HepG2 (cell line): ENCODE measurements around the gene NCOA1. TPM values are rescaled to one million over a fixed set of nuclear protein-coding genes. Genes with fewer than 3 reads are reported as not detected.

Source experiments
- ATAC-seq: fragments of 200-7000 bp; cut with Tn5 transposase; 3 replicates; pipeline ENCODE4 v1.9.1; 2020; ENCODE audit warnings: mild to moderate bottlenecking, moderate library complexity
- BruUV-seq: library from RNA; stranded (reverse); fragments of 400-500 nt; replicated peaks from 2 replicates; lab custom pipeline; 2021; lab: Mats Ljungman, UMichigan
- CTCF ChIA-PET: fragments of 300-600 bp; formaldehyde crosslinking; extraction: SDS; loops from one replicate; lab custom pipeline; 2021; ENCODE audit warnings: low total read pairs, inconsistent platforms, low intra/inter-chr PET ratio; lab: Yijun Ruan, JAX
- POLR2A ChIA-PET: fragments of 350-600 bp; sonication (Branson Sonifier 250); formaldehyde crosslinking; loops from one replicate; lab custom pipeline; 2020; ENCODE audit warnings: antibody characterized with exemption, inconsistent platforms; lab: Yijun Ruan, JAX
- DNase-seq: peaks from one replicate; pipeline ENCODE4 v3.0.0-alpha.2; 2015; ENCODE audit warnings: low spot score
- FAIRE-seq: peaks from 3 replicates; lab custom pipeline; 2011; peaks lifted over from hg19 to GRCh38; lab: Jason Lieb, UNC
- H2AFZ ChIP-seq: one replicate; pipeline ENCODE4 v1.6.1; 2011; ENCODE audit warnings: low read length, inconsistent platforms
- H3K27ac ChIP-seq: fragments of 300-600 bp; 3 replicates; pipeline ENCODE4 v1.8.0; 2011; ENCODE audit warnings: mixed run types, mild to moderate bottlenecking, mixed read lengths, low read length, inconsistent platforms; ENCODE audit not compliant: insufficient read depth; ENCODE audit errors: extremely low read length
- H3K27me3 ChIP-seq, 2 experiments: fragments of 200-600 bp in 1 of 2; 2 replicates in 1 of 2; 3 replicates in 1 of 2; pipeline versions ENCODE4 v1.6.0 to v1.8.0; 2011; ENCODE audit warnings: low read length in 2 of 2, mild to moderate bottlenecking in 2 of 2, moderate library complexity in 2 of 2, inconsistent platforms in 1 of 2; ENCODE audit not compliant: insufficient read depth in 2 of 2, control insufficient read depth in 1 of 2
- H3K36me3 ChIP-seq, 2 experiments: fragments of 200-600 bp in 1 of 2; replicated peaks in 1 of 2; 2 replicates in 1 of 2; 3 replicates in 1 of 2; pipeline versions ENCODE4 v1.5.1 to v1.8.0; 2011; ENCODE audit warnings: low read length in 2 of 2, inconsistent platforms in 1 of 2; ENCODE audit not compliant: insufficient read depth in 2 of 2, control insufficient read depth in 1 of 2
- H3K4me1 ChIP-seq: 2 replicates; pipeline ENCODE4 v1.5.1; 2012; ENCODE audit warnings: low read length, inconsistent platforms; ENCODE audit not compliant: insufficient read depth
- H3K4me2 ChIP-seq: 2 replicates; pipeline ENCODE4 v1.6.0; 2011; ENCODE audit warnings: low read depth, low read length, inconsistent platforms
- H3K4me3 ChIP-seq, 3 experiments: fragments of 200-600 bp in 1 of 3; sonication (generic), shearing (Covaris generic) in 1 of 3; replicated peaks in 1 of 3; 2 replicates each; pipeline ENCODE4 v1.5.1; 2011 to 2016; ENCODE audit warnings: low read length in 3 of 3, inconsistent platforms in 2 of 3, low read depth in 2 of 3, mild to moderate bottlenecking in 2 of 3, control low read depth in 1 of 3, mixed read lengths in 1 of 3; ENCODE audit not compliant: insufficient read depth in 1 of 3
- H3K79me2 ChIP-seq: one replicate; pipeline ENCODE4 v1.6.1; 2011; ENCODE audit warnings: low read length, inconsistent platforms; ENCODE audit not compliant: insufficient read depth
- H3K9ac ChIP-seq: 2 replicates; pipeline ENCODE4 v1.6.0; 2011; ENCODE audit warnings: mild to moderate bottlenecking, low read depth, low read length, inconsistent platforms; ENCODE audit not compliant: insufficient read depth
- H3K9me3 ChIP-seq: 2 replicates; pipeline ENCODE4 v1.5.1; 2012; ENCODE audit warnings: mild to moderate bottlenecking, low read length
- H4K20me1 ChIP-seq: 2 replicates; pipeline ENCODE4 v1.6.0; 2011; ENCODE audit warnings: inconsistent platforms, mild to moderate bottlenecking, low read length, moderate library complexity; ENCODE audit not compliant: insufficient read depth
- GLI4 ChIP-seq: sonication (generic); formaldehyde crosslinking; IDR thresholded peaks from 2 replicates; pipeline ENCODE4 v1.5.1; 2020; ENCODE audit warnings: missing genetic modification reagents, mild to moderate bottlenecking, moderate library complexity, borderline replicate concordance
- HINFP ChIP-seq: sonication (generic); formaldehyde crosslinking; IDR thresholded peaks from 2 replicates; pipeline ENCODE4 v1.4.0; 2020; ENCODE audit warnings: low read depth, mild to moderate bottlenecking, missing genetic modification reagents
- KLF16 ChIP-seq, 2 experiments: sonication (generic) in 1 of 2; formaldehyde crosslinking in 1 of 2; IDR thresholded peaks; 2 replicates each; pipeline versions ENCODE4 v1.6.1 to v1.8.0; 2016 to 2023; ENCODE audit warnings: missing genetic modification reagents in 2 of 2, missing compliant biosample characterization in 1 of 2
- PATZ1 ChIP-seq: sonication (generic); formaldehyde crosslinking; IDR thresholded peaks from 2 replicates; pipeline ENCODE4 v1.4.0; 2020; ENCODE audit warnings: missing genetic modification reagents
- SP1 ChIP-seq, 2 experiments: fragments of 450-650 bp in 1 of 2; sonication (generic) in 1 of 2; formaldehyde crosslinking in 1 of 2; IDR thresholded peaks; 2 replicates each; pipeline versions ENCODE4 v1.4.0 to v1.6.1; 2016 to 2020; ENCODE audit warnings: missing genetic modification reagents in 1 of 2
- STAT6 ChIP-seq: sonication (generic); formaldehyde crosslinking; IDR thresholded peaks from 2 replicates; pipeline ENCODE4 v1.4.0; 2020; ENCODE audit warnings: missing genetic modification reagents, mild to moderate bottlenecking, borderline replicate concordance
- THAP8 ChIP-seq: sonication (generic); formaldehyde crosslinking; IDR thresholded peaks from 2 replicates; pipeline ENCODE4 v1.5.1; 2020; ENCODE audit warnings: missing genetic modification reagents, mild to moderate bottlenecking, borderline replicate concordance
- ZBTB33 ChIP-seq: sonication (generic); formaldehyde crosslinking; IDR thresholded peaks from 2 replicates; pipeline ENCODE4 v1.4.0; 2020; ENCODE audit warnings: missing genetic modification reagents
- ZBTB7A ChIP-seq: sonication (generic); formaldehyde crosslinking; IDR thresholded peaks from 2 replicates; pipeline ENCODE4 v1.8.0; 2022; ENCODE audit warnings: mild to moderate bottlenecking, missing genetic modification reagents
- ZNF367 ChIP-seq: sonication (generic); formaldehyde crosslinking; IDR thresholded peaks from 2 replicates; pipeline ENCODE4 v1.4.0; 2020; ENCODE audit warnings: missing genetic modification reagents, borderline replicate concordance
- ZNF430 ChIP-seq: sonication (generic); formaldehyde crosslinking; IDR thresholded peaks from 2 replicates; pipeline ENCODE4 v1.9.0; 2021; ENCODE audit warnings: mild to moderate bottlenecking, missing genetic modification reagents
- ZNF570 ChIP-seq: sonication (generic); formaldehyde crosslinking; IDR thresholded peaks from 2 replicates; pipeline ENCODE4 v1.4.0; 2020; ENCODE audit warnings: mild to moderate bottlenecking, missing genetic modification reagents, borderline replicate concordance
- WGBS: methylation state at CpG from one replicate; pipeline ENCODE4 v1.1.6; 2017; ENCODE audit warnings: low lambda C conversion rate; 5-methylcytosine and 5-hydroxymethylcytosine counted together
- in situ Hi-C: cut with HindIII; loops from 2 replicates; pipeline ENCODE4 v1.10.0; 2017; ENCODE audit warnings: low pct_unique_long_range_greater_than_20kb; ENCODE audit not compliant: extremely low pct_ligation_motif_present
- intact Hi-C: fragments of 100-400 bp; cut with micrococcal nuclease; formaldehyde crosslinking; loops from one replicate; pipeline ENCODE4 v1.10.0; 2022; ENCODE audit not compliant: unreplicated experiment
- polyA plus RNA-seq, 8 experiments: library from polyadenylated mRNA; depleted of rRNA in 3 of 8; stranded (reverse) in 7 of 8; unstranded in 1 of 8; fragments of >200 nt; fragmentation: Illumina TruSeq in 4 of 8; extraction: Trizol in 4 of 8; gene quantifications; 2 replicates each; pipeline versions ENCODE4 v1.2.1 to v1.2.3, GENCODE V29; 2011 to 2016; ENCODE audit warnings: low read depth in 4 of 8, missing spikeins in 1 of 8, mixed read lengths in 1 of 8; ENCODE audit not compliant: insufficient read depth in 1 of 8
- total RNA-seq, 5 experiments: library from RNA; depleted of rRNA; stranded (reverse); fragments of >200 nt; fragmentation: Illumina TruSeq; extraction: Trizol; gene quantifications; 2 replicates each; pipeline ENCODE4 v1.2.3, GENCODE V29; 2016; ENCODE audit warnings: low read depth in 1 of 5

NCOA1 gene
- total and polyA plus RNA-seq, 2 of the 13 experiments (the other 11 are each of a cell fraction or from before 2014, with no cell fraction given): 10.0 to 10.4 TPM

GRCh38 chr2:24576617-24577016 lies 85.6 kb downstream of the NCOA1 start (continued):
- TF ChIP-seq ZBTB33 (CRISPR knock-in tag): no peak
- no peak for TF ChIP-seq ZNF367 (CRISPR knock-in tag)
- TF ChIP-seq THAP8 (CRISPR knock-in tag): no peak
- no peak for TF ChIP-seq ZNF570 (CRISPR knock-in tag)
- TF ChIP-seq PATZ1 (CRISPR knock-in tag): no peak

GRCh38 chr2:24577481-24577880 lies 86.4 kb downstream of the NCOA1 start:
- intact Hi-C loops (no loop called here), in situ Hi-C loops (no loop called here)
- H3K4me3 ChIP-seq: no peak overlapping the region
- H3K9ac ChIP-seq: no peak overlapping the region
- POLR2A ChIA-PET: no interaction called here
- FAIRE-seq: no peak
- 77% methylated on average over 2 of the region's 2 CpGs for WGBS
- H2AFZ ChIP-seq: no peak overlapping the region
- H4K20me1 ChIP-seq: no peaks in the 10 kb centered on the region
- BruUV-seq: no TSS peak
- H3K79me2 ChIP-seq: no peaks in the 10 kb centered on the region
- H3K4me2 ChIP-seq: no peak overlapping the region
- no peaks in the 10 kb centered on the region for H3K9me3 ChIP-seq
- CTCF ChIA-PET: no interaction called here
- no peak for ATAC-seq
- H3K27me3 ChIP-seq: no peaks in the 10 kb centered on the region
- no peak for DNase-seq
- H3K4me1 ChIP-seq: no peaks in the 10 kb centered on the region
- no peaks in the 10 kb centered on the region for H3K36me3 ChIP-seq
- no peak overlapping the region for H3K27ac ChIP-seq
- TF ChIP-seq ZBTB7A (CRISPR knock-in tag) (no peak), GLI4 (CRISPR knock-in tag) (no peak), KLF16 (CRISPR knock-in tag; IDR thresholded peaks at IDR 0.05) (no peak), SP1 (IDR thresholded peaks at IDR 0.05) (no peak), SP1 (CRISPR knock-in tag; IDR thresholded peaks at IDR 0.05) (no peak), STAT6 (CRISPR knock-in tag) (no peak), HINFP (CRISPR knock-in tag) (no peak), ZNF430 (CRISPR knock-in tag) (no peak)
